HepG2 (cell line): Measurements from ENCODE around the gene AHCTF1. TPM values are rescaled to one million over a fixed set of nuclear protein-coding genes. Genes with fewer than 3 reads are reported as not detected.
A peak's percentile ranks its signal among the peaks of the same experiment; 100 is the strongest.

Source experiments
- ARID5B ChIP-seq: IDR thresholded peaks from 2 replicates; pipeline ENCODE4 v1.4.0; 2020; ENCODE audit warnings: mild to moderate bottlenecking, missing genetic modification reagents
- HOXA7 ChIP-seq: sonication (generic); formaldehyde crosslinking; IDR thresholded peaks from 2 replicates; pipeline ENCODE4 v1.8.1; 2022; ENCODE audit warnings: mild to moderate bottlenecking, missing genetic modification reagents, moderate library complexity
- KLF9 ChIP-seq: IDR thresholded peaks from 2 replicates; pipeline ENCODE4 v1.6.1; 2016; ENCODE audit warnings: low read depth
- PBX3 ChIP-seq: sonication (generic); formaldehyde crosslinking; IDR thresholded peaks from 2 replicates; pipeline ENCODE4 v1.8.1; 2023; ENCODE audit warnings: missing genetic modification reagents, inconsistent platforms, borderline replicate concordance
- PREB ChIP-seq: sonication (generic); formaldehyde crosslinking; IDR thresholded peaks from 2 replicates; pipeline ENCODE4 v1.4.0; 2020; ENCODE audit warnings: missing genetic modification reagents
- RFXANK ChIP-seq: IDR thresholded peaks from 2 replicates; pipeline ENCODE4 v1.6.1; 2016
- SP5 ChIP-seq: IDR thresholded peaks from 2 replicates; pipeline ENCODE4 v1.6.1; 2016; ENCODE audit warnings: low read depth, borderline replicate concordance
- WIZ ChIP-seq: sonication (generic); formaldehyde crosslinking; IDR thresholded peaks from 2 replicates; pipeline ENCODE4 v1.5.1; 2020; ENCODE audit warnings: mild to moderate bottlenecking, missing genetic modification reagents
- ZBTB7B ChIP-seq: sonication (generic); formaldehyde crosslinking; IDR thresholded peaks from 2 replicates; pipeline ENCODE4 v1.4.0; 2020; ENCODE audit warnings: missing genetic modification reagents
- ZMAT3 ChIP-seq: sonication (generic); formaldehyde crosslinking; conservative IDR thresholded peaks from 2 replicates; pipeline ENCODE4 v1.7.0; 2021; ENCODE audit warnings: missing genetic modification reagents
- ZNF138 ChIP-seq: sonication (generic); formaldehyde crosslinking; IDR thresholded peaks from 2 replicates; pipeline ENCODE4 v1.5.0; 2020; ENCODE audit warnings: mild to moderate bottlenecking, low read depth, missing genetic modification reagents
- ZNF180 ChIP-seq: sonication (generic); formaldehyde crosslinking; IDR thresholded peaks from 2 replicates; pipeline ENCODE4 v1.4.0; 2020; ENCODE audit warnings: low read depth, missing genetic modification reagents, borderline replicate concordance
- ZNF280D ChIP-seq: sonication (generic); formaldehyde crosslinking; IDR thresholded peaks from 2 replicates; pipeline ENCODE4 v1.5.1; 2020; ENCODE audit warnings: mild to moderate bottlenecking, missing genetic modification reagents
- ZNF343 ChIP-seq: sonication (generic); formaldehyde crosslinking; IDR thresholded peaks from 2 replicates; pipeline ENCODE4 v1.4.0; 2020; ENCODE audit warnings: mild to moderate bottlenecking, missing genetic modification reagents
- ZNF747 ChIP-seq: sonication (generic); formaldehyde crosslinking; IDR thresholded peaks from 2 replicates; pipeline ENCODE4 v1.8.1; 2023; ENCODE audit warnings: missing genetic modification reagents, mild to moderate bottlenecking, borderline replicate concordance
- ZNF784 ChIP-seq: sonication (generic); formaldehyde crosslinking; IDR thresholded peaks from 2 replicates; pipeline ENCODE4 v1.5.1; 2020; ENCODE audit warnings: missing genetic modification reagents, mild to moderate bottlenecking, borderline replicate concordance
- polyA plus RNA-seq, 8 experiments: library from polyadenylated mRNA; depleted of rRNA in 3 of 8; stranded (reverse) in 7 of 8; unstranded in 1 of 8; fragments of >200 nt; fragmentation: Illumina TruSeq in 4 of 8; extraction: Trizol in 4 of 8; gene quantifications; 2 replicates each; pipeline versions ENCODE4 v1.2.1 to v1.2.3, GENCODE V29; 2011 to 2016; ENCODE audit warnings: low read depth in 4 of 8, missing spikeins in 1 of 8, mixed read lengths in 1 of 8; ENCODE audit not compliant: insufficient read depth in 1 of 8
- total RNA-seq, 5 experiments: library from RNA; depleted of rRNA; stranded (reverse); fragments of >200 nt; fragmentation: Illumina TruSeq; extraction: Trizol; gene quantifications; 2 replicates each; pipeline ENCODE4 v1.2.3, GENCODE V29; 2016; ENCODE audit warnings: low read depth in 1 of 5

Gene AHCTF1
- total and polyA plus RNA-seq, 2 of the 13 experiments (the other 11 are each of a cell fraction or from before 2014, with no cell fraction given): 16.6 to 45.9 TPM

- TF ChIP-seq ZNF280D (peak; percentile 80), WIZ (CRISPR knock-in tag) (peak; percentile 79; the same call in 1 of the 2 replicates), RFXANK (CRISPR knock-in tag) (no peak; the same call in 1 of the 2 replicates), PBX3 (CRISPR knock-in tag) (0 out of 2 replicates have a peak, but pooled peaks have one; percentile 49), SP5 (CRISPR knock-in tag) (peak; percentile 50; the same call in 1 of the 2 replicates), PREB (CRISPR knock-in tag) (no peak), ZNF138 (peak; percentile 44; the same call in 1 of the 2 replicates), ARID5B (CRISPR knock-in tag) (peak; percentile 58; the same call in 1 of the 2 replicates), ZNF180 (CRISPR knock-in tag) (no peak), HOXA7 (CRISPR knock-in tag) (no peak), ZNF343 (0 out of 2 replicates have a peak, but pooled peaks have one; percentile 72), KLF9 (CRISPR knock-in tag) (peak; percentile 32; the same call in 1 of the 2 replicates), ZNF747 (CRISPR knock-in tag) (peak; percentile 82; the same call in 1 of the 2 replicates), ZBTB7B (CRISPR knock-in tag) (0 out of 2 replicates have a peak, but pooled peaks have one; percentile 19), ZNF784 (peak; percentile 81; the same call in 1 of the 2 replicates), ZMAT3 (CRISPR knock-in tag) (no peak)
These were observed at the start of gene AHCTF1 (continued) for GRCh38 chr1:246931549-246932365.
